HG03558 (cell line): ENCODE results near the gene CCNQ.
A peak's percentile ranks its signal among the peaks of the same experiment; 100 is the strongest.

Source experiments
- ATAC-seq: cut with Tn5 transposase; IDR thresholded peaks from one replicate; pipeline ENCODE4 v1.9.1; 2021; ENCODE audit warnings: moderate number of reproducible peaks; ENCODE audit not compliant: unreplicated experiment; ENCODE audit errors: extremely low read depth

The CCNQ gene

DNA sequence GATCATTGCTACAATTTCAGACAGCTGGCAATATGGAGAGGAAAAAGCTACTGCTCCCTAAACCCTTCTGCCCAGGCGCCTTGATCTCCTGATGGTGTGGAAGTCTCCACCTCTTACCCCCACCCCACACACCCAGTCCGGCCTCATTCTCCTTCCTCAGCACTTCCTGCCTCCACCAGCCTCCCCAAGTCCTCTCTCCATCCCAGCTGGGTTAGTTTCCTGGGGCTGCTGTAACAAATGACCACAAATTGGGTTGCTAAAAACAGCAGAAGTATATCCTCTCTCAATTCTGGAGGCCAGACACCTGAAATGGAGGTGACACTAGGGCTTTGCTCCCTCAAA is 1.1 kb upstream of the CCNQ start:
- ATAC-seq: no peak

- ATAC-seq: peak; percentile 68
Measured at GRCh38 chrX:153599192-153600031, 473 bp upstream of the CCNQ start.

- ATAC-seq: no peak
Measured at GRCh38 chrX:153596981-153597750, 1.8 kb downstream of the CCNQ start.

DNA sequence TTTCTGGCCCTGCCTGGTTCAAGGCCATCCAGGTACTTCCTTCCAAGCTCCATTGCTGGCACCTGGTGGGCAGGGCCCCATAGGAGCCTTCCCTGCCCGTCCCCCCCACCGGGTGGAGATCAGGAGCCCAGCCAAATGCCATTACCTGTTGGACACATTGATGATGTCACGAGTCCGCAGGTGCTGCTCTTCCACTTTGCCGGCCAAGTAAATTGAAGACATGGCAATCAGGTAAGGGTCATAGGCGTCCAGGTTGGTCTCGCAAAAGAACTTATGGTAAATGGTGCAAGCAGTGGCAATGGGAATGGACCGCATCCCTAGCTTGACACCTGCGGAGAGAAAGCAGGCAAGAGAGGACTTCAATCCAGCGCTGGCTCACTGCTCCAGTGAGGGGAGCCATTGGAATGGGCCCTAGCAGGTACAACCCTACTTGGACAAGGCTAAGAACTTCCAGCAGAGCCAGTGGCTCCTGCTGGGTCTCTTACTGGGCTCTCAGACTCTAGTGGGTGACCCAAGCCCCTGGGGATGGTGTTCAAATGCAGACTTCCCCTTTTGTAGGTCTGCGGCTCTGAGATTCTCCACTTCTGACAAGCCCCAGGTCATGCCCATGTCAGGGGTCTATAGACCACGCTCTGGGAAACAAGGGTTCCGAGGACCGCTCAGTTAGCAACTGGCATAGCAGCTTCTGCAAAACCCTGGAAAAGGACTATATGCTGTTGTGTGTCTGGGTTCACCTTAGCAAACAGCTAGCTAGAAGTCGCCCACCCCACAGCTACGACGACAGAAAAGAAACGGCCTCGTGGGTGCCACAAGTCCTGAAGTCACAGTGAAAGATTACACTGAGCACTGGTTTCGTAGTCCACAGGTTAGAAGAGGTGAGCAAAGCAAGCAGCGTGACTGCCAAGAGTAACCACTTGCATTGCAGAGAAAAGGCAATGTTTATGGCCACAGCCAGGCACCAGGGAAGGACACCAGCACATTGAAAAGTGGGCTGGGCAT is 2.8 kb downstream of the CCNQ start:
- no peak for ATAC-seq

DNA sequence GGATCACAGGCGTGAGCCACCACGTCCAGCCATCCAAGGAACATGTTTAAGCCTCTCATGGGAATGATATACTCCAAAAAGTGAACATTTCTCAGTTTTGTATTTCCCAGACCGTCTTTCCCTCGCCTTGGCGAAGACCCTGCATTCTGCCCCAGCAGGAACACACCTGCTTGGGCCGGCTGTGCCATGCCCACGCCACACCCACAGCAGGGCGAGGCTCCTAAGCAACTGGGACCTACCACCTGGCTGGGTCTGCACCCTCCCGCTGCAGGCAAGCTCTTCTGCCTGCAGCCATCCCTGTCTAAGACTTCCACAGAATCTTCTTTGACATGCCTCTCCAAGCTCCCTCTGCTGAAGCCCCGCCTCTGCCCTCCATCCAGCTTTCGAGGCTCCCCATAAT is 3.6 kb downstream of the CCNQ start:
- ATAC-seq: no peak

GRCh38 chrX:153593811-153594500 is 5.0 kb downstream of the CCNQ start:
- no peak for ATAC-seq

DNA sequence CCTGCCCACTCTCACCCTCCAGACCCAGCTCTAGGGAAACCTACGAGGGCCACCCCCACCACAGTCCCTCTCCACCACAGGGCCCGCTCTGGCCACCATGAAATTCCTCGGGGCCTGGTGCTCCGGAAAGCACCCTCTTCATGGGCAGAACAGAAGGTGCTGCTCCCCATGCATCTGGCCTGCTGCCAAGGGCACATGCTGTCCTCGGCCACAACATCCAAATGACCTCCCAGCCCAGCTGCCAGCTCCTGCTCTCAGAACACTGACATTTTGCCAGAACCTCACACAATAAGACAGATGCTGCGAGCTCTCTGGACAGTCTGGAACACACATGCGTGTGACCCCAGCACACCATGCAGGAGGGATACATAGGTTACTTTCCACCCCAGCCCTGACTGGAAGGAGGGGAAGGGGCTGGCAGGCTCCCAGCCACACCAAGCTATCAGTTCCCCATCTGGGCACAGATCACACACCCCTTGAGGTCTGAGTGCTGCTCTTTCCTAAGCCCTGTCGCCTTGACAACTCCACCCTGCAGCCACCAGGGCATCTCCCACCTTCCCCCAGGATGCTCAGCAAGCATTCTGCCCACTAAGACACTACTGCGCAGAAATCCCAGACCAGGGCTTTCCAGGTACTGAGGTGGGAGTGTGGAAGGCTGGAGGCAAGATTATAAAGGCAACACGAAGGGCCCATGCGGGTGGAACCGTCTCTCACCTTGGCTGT is 5.8 kb downstream of the CCNQ start:
- ATAC-seq: no peak

GRCh38 chrX:153592091-153592833 is 6.7 kb downstream of the CCNQ start:
- ATAC-seq: no peak

DNA sequence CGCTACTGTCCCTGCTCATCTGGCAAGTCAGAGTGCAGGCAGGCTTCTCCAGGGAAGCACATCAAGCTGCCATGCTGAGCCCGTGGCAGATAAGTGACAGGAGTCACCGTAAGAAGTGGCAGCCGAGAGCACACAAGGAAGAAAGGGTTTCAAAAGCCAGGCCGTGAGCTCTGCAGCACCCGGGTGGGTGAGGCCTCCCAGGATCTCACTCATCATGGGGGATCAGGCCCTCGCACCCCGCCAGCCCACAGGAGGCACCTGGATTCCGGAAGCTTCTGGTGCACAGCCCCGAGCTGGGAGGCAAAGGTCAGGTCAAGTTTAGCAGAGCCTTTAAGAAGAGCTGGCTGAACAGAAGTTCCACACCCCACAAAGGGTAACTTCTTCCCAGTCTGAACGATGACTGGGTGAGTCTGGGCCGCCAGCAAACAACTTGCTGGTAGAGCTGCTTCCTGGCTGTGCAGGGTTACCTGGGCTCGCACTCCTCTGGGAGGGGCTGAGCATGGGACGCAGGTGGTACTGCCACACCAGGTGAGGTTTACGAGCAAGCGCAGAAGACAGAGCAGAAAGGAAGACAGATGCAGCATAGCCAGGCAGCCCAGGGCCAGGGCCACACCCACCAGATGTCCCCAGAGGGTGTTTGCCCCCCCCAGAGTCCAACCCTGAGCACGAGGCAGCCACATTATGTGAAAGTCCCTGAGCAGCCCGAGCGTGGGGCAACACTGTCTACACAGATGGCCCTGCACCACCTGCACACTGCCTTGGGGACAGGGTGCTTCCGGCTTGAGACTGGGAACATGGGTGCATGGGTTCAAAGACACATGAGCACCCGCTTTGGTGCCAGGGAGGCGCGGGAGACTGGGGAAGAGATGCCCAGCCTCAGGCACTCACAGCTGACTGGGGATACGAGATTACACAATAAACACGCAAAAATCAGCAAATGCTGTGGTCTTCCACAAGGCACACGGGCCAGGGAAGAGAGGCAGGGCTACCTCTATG is 7.7 kb downstream of the CCNQ start:
- no peak for ATAC-seq

DNA sequence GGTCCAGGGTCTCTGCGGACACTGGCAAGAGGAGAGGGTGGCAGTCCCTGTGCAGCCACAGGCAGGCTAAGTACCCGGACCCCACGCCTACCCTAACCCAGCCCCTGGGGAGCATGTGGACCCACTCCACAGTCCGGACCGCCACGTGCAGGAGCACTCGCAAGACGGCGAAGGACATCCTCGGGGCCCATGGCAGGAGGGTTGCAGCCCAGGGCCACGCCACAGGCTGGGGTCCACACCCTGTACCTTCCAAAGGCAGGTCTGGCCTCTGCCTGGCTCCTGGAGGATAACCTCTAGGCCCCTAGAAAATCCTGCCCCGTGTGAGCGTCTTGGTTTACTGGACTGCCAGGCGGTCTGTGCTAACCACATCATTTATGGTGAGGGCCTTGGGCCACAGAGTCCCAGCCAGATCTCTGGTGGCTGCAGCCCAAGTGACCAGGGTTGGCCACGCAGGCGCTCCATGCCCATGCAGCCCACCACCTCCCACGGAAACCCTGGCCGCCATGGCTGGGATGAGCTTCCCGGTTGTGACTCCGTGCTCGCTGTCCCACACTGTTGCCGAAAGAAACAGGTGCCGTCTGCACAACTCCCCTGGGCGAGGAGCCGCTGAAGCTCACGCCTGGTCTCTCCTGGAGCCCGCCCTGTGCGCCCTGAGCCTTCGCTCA is 10.0 kb downstream of the CCNQ start:
- no peak for ATAC-seq

DNA sequence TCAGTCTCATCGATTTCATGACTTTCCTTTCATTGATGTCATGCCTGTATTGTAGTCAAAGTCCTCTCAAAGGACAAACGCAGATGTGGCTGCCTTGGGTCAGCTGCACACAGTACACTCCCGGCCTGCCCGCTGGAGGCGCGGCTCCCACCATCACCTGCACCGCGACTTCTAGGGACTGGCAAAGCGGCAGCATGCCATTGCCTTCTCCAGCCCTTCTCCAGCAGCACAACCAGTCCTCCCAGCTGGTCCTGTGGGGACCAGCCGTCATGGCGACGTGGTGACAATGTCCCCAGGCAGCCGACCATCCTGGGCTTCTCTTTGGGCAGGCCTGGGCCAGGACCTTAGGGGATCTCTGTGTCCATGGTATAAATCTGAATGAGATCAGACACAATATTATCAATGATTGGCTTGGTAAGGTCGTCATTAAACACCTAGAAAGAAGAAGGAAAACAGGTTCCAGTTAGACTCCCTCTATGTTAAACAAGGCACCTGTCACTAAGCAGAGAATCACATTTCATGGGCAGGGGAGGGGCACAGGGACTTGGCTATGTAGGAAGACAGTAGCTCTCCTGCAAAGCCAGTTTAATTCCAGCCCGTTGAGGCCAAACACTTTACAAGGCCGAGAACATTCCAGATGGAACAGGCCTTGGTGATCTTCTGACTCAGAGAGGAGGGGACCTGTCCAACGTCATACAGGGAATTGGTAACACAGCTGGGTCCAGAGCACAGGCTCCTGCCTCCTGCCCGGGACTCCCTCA is 10.7 kb downstream of the CCNQ start:
- no peak for ATAC-seq

- no peak for ATAC-seq
Measured at GRCh38 chrX:153587342-153587741, 11.6 kb downstream of the CCNQ start.

GRCh38 chrX:153585827-153586226 is 13.1 kb downstream of the CCNQ start:
- ATAC-seq: no peak

DNA sequence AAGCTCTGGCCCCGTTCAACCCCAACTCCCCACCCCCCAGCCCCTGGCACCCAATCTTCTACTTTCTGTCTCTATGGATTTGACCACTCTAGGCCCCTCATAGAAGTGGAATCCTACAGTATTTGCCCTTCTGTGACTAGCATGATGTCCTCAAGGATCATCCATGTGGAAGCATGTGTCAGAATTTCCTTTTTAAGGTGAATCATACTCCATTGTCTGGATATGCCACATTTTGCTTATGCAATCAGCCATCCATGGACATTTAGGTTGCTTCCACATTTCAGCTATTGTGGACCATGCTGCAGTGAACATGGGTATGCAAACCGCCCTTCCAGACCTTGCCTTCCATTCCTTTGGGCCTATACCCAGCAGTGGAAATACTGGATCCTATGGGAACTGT is 15.5 kb downstream of the CCNQ start:
- no peak for ATAC-seq

DNA sequence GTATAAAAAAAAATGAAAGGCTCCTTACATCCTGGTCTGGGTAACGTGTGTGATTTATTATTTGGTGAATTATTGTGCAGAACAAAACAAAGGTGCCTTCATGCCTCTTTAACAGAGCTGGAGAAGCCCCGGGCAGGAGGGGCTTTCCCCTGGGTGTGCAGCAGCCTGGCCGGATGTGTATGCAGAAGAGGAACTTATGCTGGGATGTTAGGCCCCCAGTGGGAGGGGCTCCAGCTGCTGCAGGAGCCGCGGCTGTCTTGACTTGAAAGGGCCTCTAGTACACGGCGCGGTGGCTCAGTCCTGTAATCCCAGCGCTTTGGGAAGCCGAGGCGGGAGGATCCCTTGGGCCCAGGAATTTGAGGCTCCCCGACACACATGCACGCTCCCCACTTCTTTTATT is 16.0 kb downstream of the CCNQ start:
- peak; percentile 98 for ATAC-seq

- ATAC-seq: no peak
Measured at GRCh38 chrX:153580700-153581386, 18.1 kb downstream of the CCNQ start.
